Measurements from ENCODE around the gene HRAS. TPM values are rescaled to one million over a fixed set of nuclear protein-coding genes. Genes with fewer than 3 reads are reported as not detected.

Gene HRAS
- total RNA-seq, 3 donors from 2014 or later, result 41.4 to 50.6 (median 50.1) TPM

DNA sequence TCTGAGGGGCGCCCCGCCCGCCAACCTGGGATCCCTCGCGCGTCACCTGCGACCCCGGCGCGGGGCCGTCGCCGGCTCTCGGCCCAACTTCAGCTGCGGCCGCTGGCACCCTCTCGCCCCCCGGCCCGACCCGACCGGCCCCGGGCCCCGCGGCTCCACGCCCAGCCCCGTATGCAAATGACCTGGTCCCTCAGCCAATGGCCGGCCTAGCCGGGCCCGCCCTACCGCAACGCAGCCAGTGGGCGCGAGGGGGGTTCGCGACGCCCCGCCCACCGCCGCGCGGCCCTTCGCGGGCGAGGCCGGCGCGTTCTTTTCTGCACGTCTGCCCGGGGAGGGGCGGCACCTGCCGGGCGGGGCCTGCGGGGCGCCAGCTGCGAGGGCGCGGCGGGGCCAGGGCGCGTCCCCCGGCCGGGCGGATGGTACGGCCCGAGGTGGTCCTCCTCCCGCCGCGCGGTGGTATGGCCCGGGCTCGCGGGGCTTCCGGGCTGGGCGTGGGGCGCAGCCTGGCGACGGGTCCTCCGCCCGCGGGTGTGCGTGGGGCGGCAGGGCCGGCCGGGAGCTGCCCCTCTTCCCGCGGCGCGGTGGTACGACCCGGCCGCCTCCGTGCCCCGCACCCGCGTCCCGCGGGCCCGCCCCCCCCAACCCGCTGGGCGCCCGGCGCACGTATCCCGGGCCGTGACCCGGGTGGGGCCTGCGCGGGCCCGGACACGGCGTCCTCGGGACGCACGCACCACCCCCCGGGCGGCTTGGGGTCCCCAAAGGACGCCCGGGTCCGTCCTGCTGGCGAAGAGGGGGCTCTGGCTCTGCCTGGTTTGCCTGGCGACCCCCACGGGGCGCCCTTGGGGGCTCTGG lies 33.2 kb upstream of the HRAS start:
- ATAC-seq, result peak; percentile 92
- peak; percentile 93 to 98 (median 96) for DNase-seq
- intact Hi-C loops (cut with DNase I, micrococcal nuclease), result no loop called here
- Histone ChIP-seq H3K36me3 (ENCODE audit: low read depth) (peaks cover 3% of the 10 kb centered on the region), H3K4me1 (ENCODE audit: low read depth) (peaks cover 20% of the 10 kb centered on the region), H3K9me3 (no peaks in the 10 kb centered on the region), H3K4me3 (peak overlapping the region; percentile 40)
- TF ChIP-seq, protein P1, sequence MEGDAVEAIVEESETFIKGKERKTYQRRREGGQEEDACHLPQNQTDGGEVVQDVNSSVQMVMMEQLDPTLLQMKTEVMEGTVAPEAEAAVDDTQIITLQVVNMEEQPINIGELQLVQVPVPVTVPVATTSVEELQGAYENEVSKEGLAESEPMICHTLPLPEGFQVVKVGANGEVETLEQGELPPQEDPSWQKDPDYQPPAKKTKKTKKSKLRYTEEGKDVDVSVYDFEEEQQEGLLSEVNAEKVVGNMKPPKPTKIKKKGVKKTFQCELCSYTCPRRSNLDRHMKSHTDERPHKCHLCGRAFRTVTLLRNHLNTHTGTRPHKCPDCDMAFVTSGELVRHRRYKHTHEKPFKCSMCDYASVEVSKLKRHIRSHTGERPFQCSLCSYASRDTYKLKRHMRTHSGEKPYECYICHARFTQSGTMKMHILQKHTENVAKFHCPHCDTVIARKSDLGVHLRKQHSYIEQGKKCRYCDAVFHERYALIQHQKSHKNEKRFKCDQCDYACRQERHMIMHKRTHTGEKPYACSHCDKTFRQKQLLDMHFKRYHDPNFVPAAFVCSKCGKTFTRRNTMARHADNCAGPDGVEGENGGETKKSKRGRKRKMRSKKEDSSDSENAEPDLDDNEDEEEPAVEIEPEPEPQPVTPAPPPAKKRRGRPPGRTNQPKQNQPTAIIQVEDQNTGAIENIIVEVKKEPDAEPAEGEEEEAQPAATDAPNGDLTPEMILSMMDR (IDR thresholded peaks at IDR 0.05), result no peak

DNA sequence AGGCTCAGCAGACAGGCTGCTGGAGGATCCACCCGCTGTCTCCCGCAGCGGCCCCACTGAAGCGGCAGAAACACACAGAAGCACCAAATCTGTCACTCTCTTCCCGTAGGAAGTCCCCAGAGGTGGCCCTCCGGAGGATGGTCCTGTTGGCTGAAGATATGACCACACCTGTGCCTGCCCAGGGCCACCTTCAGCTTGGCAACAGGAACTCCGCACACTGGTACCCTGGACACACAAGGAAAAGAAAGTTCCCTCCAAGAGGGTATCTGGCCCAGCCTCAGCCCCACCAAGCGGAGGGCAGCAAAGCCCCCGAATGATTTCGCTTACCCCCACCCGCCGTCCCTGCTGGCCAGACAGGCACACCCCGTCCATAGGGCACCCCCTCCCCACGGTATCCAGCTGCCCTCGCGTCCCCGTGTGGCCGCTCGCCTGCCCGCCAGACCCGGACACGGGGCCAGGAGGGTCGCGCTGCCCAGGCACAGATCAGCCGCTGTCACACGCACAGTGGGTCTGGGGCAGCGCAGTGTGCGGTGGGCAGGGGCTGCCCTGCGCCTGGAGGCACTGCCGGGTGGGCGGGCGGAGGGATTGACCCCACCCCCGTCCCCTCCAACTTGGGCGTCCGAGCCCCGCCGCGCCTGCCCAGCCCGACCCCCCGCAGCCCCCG lies 32.4 kb upstream of the HRAS start:
- ATAC-seq (peak; percentile 0), DNase-seq (peak in 1 of 3 donors; percentile 74)
- peaks cover 3% of the 10 kb centered on the region for H3K36me3 ChIP-seq (ENCODE audit: low read depth)
- H3K4me3 ChIP-seq, result peak overlapping the region; percentile 40
- TF ChIP-seq, protein P1 (IDR thresholded peaks at IDR 0.05), result no peak
- H3K9me3 ChIP-seq, result no peaks in the 10 kb centered on the region
- intact Hi-C loops (cut with DNase I, micrococcal nuclease), result no loop called here
- peaks cover 20% of the 10 kb centered on the region for H3K4me1 ChIP-seq (ENCODE audit: low read depth)

DNA sequence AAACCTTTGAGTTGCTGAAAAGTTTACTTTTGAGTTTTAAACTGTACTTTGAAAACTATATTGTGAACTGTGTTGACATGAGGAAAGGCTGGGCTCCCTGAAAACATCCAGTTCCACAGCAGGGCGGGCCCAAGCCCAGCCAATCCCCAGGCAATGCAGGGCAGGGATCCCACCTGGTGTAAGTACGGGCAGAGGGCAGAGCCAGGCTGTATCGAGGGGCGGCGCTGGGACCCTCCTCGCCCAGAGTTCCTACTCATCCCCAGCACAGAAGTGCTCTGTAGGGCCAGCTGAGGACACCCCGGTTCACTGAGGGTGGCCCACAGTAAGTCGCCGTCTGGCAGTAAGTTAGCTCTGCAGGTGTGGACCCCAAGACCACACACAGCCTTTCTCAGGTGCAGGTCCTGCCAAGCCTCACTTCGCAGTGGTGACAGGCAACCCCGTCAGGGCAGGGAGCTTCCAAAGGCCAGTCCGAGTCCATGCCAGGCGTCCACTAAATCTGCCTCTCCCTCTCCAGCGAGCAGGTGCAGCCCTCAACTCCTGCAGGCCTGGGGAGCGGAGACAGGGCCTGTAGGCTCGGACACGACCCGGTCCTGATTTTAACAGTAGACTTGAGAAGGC lies 31.7 kb upstream of the HRAS start:
- Histone ChIP-seq H3K9me3 (no peaks in the 10 kb centered on the region), H3K36me3 (ENCODE audit: low read depth) (peaks cover 3% of the 10 kb centered on the region), H3K4me1 (ENCODE audit: low read depth) (peaks cover 26% of the 10 kb centered on the region), H3K4me3 (no peak overlapping the region)
- TF ChIP-seq, protein P1 (IDR thresholded peaks at IDR 0.05), result no peak
- DNase-seq (peak in 2 of 3 donors; percentile 46 to 60), ATAC-seq (no peak)
- intact Hi-C loops (cut with DNase I, micrococcal nuclease), result no loop called here

DNA sequence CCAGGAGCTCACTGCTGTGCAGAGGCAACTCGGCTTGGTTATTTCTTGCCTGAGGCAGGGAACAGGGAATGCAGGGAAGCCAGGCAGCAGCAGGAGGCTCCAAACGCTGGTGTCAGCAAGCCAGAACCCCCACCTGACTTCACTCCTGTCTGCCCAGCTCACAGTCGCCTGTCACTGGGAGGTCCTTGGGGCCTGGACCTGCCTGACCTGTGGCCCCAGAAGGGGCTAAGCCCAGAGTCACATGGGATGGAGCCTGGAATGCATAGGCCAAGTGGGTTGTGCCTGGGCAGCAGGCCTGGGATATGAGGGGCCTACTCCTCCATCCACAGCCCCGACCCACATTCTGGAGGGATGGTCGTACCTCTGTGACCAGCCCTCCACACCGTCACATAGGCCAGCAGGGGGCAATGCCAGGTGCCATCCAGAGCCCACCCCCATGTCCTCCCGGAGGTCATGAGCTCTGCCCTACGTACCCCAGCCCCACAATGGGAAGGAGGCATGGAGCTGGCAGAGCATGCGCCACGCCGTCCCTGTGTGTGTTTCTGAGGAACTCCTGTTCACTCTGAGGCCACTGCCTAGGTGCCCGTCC lies 30.6 kb upstream of the HRAS start:
- H3K36me3 ChIP-seq (ENCODE audit: low read depth), result peaks cover 3% of the 10 kb centered on the region
- DNase-seq, result peak in 1 of 3 donors; percentile 51
- TF ChIP-seq, protein P1 (IDR thresholded peaks at IDR 0.05), result no peak
- no peaks in the 10 kb centered on the region for H3K9me3 ChIP-seq
- peaks cover 33% of the 10 kb centered on the region for H3K4me1 ChIP-seq (ENCODE audit: low read depth)
- no peak overlapping the region for H3K4me3 ChIP-seq
- intact Hi-C loops (cut with DNase I, micrococcal nuclease), result no loop called here
- no peak for ATAC-seq

DNA sequence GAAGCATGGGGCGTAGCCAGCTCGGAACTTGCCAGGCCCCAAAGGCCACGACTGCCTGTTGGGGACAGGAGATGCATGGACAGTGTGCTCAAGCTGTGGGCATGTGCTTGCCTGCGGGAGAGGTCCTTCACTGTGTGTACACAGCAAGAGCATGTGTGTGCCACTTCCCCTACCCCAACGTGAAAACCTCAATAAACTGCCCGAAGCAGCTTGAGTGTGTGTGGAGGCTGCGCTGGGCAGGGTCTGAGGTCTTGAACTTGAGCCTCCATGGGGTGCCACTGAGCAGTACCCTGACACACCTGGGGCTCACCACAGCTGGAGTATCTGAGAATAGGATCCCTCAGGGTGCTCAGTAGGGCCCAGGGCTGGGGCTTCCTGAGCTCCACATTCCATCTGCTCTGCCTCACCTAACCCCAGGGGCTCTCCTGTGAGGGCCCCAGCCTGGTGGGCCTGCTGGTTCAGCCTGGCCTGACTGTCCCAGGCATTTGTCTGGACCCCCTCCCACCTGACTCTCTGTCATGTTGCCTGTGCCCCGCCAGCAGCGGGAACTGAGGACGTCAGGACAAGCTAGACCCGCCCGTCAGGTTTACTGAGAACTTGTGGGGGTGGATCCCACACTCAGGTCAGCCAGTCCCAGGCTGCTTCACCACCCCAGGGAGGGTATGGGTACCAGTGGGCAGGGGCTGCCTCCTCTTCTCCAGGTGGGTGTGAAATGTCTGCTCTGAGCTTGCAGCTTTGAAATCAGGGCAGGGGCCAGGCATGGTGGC lies 28.6 kb upstream of the HRAS start:
- intact Hi-C loops (cut with DNase I, micrococcal nuclease), result no loop called here
- TF ChIP-seq, protein P1 (IDR thresholded peaks at IDR 0.05), result no peak
- Histone ChIP-seq H3K36me3 (ENCODE audit: low read depth) (peaks cover 3% of the 10 kb centered on the region), H3K4me1 (ENCODE audit: low read depth) (peaks cover 43% of the 10 kb centered on the region), H3K9me3 (no peaks in the 10 kb centered on the region), H3K4me3 (no peak overlapping the region)
- DNase-seq (peak in 1 of 3 donors; percentile 59), ATAC-seq (no peak)

Measured in mucosa of descending colon (tissue), 3 donors.